ENCODE measurements around the gene TNFRSF13B. TPM values are rescaled to one million over a fixed set of nuclear protein-coding genes. Genes with fewer than 3 reads are reported as not detected.

The TNFRSF13B gene
- total RNA-seq, 2 donors from 2014 or later, result not detected

DNA sequence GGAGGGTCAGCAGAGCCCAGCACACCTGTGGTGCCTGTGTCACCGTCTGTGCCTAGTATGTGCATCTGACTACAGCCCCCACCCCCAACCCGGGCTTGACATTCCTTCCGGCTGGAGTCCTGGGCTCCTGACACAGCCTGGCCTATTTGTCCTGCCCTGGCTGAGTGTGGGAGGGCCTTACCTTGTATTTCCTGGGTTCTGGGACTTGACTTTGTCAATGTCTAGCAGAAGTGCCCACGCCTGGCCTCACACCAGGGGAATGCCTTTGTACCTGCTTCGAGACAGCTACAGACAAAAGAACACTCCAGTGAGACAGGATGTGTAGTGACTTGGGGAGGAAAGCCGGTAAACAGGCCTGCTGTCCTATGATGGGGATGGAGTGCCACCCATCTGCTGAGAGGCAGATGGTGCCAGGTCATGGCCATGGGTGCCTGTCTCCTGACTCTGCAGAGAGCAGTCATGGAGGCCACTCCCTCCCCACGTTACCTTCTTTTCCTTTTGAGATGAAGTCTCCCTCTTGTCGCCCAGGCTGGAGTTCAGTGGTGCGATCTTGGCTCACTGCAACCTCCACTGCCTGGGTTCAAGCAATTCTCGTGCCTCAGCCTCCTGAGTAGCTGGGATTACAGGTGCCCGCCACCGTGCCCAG lies 42.8 kb downstream of the TNFRSF13B start:
- TF ChIP-seq, protein P1, sequence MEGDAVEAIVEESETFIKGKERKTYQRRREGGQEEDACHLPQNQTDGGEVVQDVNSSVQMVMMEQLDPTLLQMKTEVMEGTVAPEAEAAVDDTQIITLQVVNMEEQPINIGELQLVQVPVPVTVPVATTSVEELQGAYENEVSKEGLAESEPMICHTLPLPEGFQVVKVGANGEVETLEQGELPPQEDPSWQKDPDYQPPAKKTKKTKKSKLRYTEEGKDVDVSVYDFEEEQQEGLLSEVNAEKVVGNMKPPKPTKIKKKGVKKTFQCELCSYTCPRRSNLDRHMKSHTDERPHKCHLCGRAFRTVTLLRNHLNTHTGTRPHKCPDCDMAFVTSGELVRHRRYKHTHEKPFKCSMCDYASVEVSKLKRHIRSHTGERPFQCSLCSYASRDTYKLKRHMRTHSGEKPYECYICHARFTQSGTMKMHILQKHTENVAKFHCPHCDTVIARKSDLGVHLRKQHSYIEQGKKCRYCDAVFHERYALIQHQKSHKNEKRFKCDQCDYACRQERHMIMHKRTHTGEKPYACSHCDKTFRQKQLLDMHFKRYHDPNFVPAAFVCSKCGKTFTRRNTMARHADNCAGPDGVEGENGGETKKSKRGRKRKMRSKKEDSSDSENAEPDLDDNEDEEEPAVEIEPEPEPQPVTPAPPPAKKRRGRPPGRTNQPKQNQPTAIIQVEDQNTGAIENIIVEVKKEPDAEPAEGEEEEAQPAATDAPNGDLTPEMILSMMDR (IDR thresholded peaks at IDR 0.05), result no peak
- DNase-seq (ENCODE audit: low spot score) (no peak), ATAC-seq (ENCODE audit: insufficient number of reproducible peaks, low FRiP score, low read depth) (no peak)
- H3K27ac ChIP-seq, result no peak overlapping the region
- H3K4me3 ChIP-seq, result no peak overlapping the region
- H3K4me1 ChIP-seq (ENCODE audit: control insufficient read depth in 1 of 2, low read depth in 2 of 2), result no peaks in the 10 kb centered on the region
- no peaks in the 10 kb centered on the region for H3K36me3 ChIP-seq
- no peaks in the 10 kb centered on the region for H3K27me3 ChIP-seq (replicated peaks; ENCODE audit: insufficient read depth)
- H3K9me3 ChIP-seq, result no peaks in the 10 kb centered on the region

DNA sequence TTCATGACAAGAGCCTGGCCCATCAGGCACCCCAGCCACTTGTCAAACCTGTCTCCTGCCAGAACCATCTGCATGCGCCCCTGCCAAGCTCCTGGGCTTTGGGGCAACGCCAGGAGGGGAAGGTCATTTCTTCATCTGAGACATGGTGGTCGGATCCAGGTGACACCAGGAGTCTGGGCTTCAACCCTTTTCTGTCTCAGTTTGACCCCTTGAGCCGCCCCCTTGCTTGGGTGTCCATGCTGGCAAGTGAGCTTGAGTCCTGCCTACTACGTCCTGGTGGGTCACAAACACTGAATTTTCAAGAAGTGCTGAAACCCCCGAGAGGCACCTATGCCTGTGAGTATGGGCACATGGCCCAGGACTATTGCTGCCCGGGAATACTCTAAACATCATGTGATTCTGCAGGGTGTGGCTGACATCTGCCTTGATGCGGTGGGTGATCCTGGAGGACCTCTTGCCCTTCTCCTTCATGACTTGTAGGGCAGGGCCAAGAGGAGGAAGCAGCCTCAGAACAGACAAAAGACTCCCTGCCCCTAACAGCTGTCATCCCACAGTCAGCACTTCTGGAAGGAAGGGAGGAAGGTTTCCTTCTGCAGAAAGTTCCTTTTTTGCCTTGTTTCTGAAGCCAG lies 43.4 kb downstream of the TNFRSF13B start:
- no peaks in the 10 kb centered on the region for H3K4me1 ChIP-seq (ENCODE audit: control insufficient read depth in 1 of 2, low read depth in 2 of 2)
- ATAC-seq (ENCODE audit: insufficient number of reproducible peaks, low FRiP score, low read depth) (no peak), DNase-seq (ENCODE audit: low spot score) (no peak)
- H3K27ac ChIP-seq, result no peak overlapping the region
- TF ChIP-seq, protein P1 (IDR thresholded peaks at IDR 0.05), result no peak
- no peak overlapping the region for H3K4me3 ChIP-seq
- H3K36me3 ChIP-seq, result no peaks in the 10 kb centered on the region
- no peaks in the 10 kb centered on the region for H3K27me3 ChIP-seq (replicated peaks; ENCODE audit: insufficient read depth)
- no peaks in the 10 kb centered on the region for H3K9me3 ChIP-seq

DNA sequence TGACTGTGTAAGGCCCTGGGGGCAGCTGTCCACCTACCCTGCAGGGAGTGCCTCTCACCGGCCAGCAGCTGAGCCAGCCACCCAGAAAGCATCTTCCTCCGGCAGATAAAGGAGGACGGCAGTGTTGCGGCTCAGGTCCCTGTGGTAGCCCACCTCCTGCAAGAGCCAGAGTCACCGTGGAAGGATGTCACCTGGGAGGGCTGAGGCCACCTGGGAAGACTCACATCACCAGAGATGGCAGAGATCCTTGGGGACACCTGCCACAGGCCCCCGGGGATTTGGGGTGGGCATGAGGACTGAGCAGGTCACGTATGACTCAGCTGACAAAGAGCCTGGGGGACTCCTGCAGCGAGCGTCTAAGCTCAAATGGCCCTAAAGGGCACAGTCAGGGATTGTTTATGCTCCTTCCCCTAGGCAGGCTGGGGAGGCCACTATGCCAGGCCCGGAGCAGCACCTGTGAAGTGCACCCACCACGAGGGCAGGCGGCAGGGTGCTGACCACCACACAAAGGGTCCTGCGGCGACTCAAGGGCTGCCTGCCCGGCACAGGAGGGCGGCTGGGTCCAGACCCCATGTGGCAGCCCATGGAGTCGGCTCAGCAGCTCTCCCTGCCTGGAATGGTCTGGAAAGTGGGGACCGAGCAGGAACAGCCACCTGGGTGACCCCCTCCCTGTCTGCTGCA lies 44.1 kb downstream of the TNFRSF13B start:
- no peak overlapping the region for H3K27ac ChIP-seq
- no peak for DNase-seq (ENCODE audit: low spot score)
- no peaks in the 10 kb centered on the region for H3K36me3 ChIP-seq
- TF ChIP-seq, protein P1 (IDR thresholded peaks at IDR 0.05), result no peak
- no peak overlapping the region for H3K4me3 ChIP-seq
- no peaks in the 10 kb centered on the region for H3K9me3 ChIP-seq
- H3K27me3 ChIP-seq (replicated peaks; ENCODE audit: insufficient read depth), result no peaks in the 10 kb centered on the region
- ATAC-seq (ENCODE audit: insufficient number of reproducible peaks, low FRiP score, low read depth), result no peak
- H3K4me1 ChIP-seq (ENCODE audit: control insufficient read depth in 1 of 2, low read depth in 2 of 2), result no peaks in the 10 kb centered on the region

GRCh38 chr17:16926571-16927451 lies 45.1 kb downstream of the TNFRSF13B start:
- H3K4me3 ChIP-seq, result no peak overlapping the region
- H3K9me3 ChIP-seq, result no peaks in the 10 kb centered on the region
- TF ChIP-seq, protein P1 (IDR thresholded peaks at IDR 0.05), result no peak
- no peak for ATAC-seq (ENCODE audit: insufficient number of reproducible peaks, low FRiP score, low read depth)
- H3K36me3 ChIP-seq, result no peaks in the 10 kb centered on the region
- H3K27me3 ChIP-seq (replicated peaks; ENCODE audit: insufficient read depth), result no peaks in the 10 kb centered on the region
- no peak overlapping the region for H3K27ac ChIP-seq
- DNase-seq (ENCODE audit: low spot score), result no peak
- no peaks in the 10 kb centered on the region for H3K4me1 ChIP-seq (ENCODE audit: control insufficient read depth in 1 of 2, low read depth in 2 of 2)
